ENCODE results near the gene TFEC. TPM values are rescaled to one million over a fixed set of nuclear protein-coding genes. Genes with fewer than 3 reads are reported as not detected.
"Not testable (repeated sequence)": the region's sequence is repeated elsewhere in the genome, so short reads cannot be mapped to it uniquely, and the experiment has no call there.

Gene TFEC
- polyA plus RNA-seq, 3 donors, result 22.1 to 35.2 (median 33.8) TPM

DNA sequence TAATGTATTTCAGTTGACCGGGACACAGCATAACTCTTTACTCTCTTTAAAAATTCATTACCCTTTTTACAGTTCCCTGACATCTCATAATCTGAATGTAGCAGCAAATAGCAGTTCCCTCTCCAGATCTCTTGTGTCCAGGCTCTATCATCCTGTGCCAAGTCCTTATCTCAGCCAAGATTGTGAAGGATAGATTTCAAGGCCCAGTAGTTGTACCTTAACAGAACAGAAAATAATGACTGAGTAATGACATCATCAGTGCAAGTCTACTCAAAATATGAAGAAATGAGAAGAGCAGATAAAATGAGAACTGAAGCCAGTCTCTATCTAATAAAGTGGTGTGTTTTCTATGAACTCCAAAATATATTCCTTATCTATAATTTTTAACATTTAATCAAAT lies 92.6 kb downstream of the TFEC start:
- no peak for DNase-seq

DNA sequence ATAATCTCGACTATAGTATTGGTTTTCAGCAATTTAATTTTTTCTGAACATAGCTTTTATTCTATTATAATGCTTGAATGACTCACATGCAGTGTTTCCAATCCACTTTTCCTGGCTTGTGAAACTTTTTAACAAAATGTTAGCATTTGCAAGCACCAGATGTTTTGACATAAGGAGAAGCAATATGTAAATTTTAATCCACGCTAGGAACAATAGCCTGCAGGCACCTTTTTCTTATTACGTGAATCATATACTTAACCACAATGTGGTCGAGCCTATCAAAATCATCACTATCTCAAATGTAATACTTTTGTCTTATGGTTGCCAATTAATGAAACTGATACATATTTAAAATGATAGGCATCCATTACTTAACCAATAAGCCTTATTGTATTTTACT lies 97.1 kb downstream of the TFEC start:
- DNase-seq, result no peak

DNA sequence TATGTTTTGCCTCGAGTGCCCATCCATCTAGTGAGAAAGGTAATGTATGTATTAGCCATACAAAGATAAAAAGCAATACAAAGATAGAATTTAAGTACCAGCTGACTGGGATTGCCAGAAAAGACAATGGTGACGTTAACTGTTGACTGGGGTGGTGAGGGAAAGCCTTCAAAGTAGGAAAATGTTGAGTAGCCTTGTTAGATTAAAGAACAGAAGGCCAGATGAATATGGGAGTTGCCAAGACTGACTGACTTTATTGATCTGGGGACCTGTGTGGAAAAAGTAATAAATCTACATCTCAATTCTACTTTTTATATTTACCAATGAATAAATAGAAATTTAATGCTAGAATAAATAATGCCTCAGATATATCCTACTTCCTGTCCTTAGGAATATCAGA lies 97.7 kb downstream of the TFEC start:
- DNase-seq, result no peak

DNA sequence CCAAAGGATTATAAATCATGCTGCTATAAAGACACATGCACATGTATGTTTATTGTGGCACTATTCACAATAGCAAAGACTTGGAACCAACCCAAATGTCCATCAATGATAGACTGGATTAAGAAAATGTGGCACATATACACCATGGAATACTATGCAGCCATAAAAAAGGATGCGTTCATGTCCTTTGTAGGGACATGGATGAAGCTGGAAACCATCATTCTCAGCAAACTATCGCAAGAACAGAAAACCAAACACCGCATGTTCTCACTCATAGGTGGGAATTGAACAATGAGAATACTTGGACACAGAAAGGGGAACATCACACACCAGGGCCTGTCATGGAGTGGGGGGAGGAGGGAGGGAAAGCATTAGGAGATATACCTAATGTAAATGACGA lies 100.4 kb downstream of the TFEC start:
- DNase-seq, result not testable (repeated sequence)

DNA sequence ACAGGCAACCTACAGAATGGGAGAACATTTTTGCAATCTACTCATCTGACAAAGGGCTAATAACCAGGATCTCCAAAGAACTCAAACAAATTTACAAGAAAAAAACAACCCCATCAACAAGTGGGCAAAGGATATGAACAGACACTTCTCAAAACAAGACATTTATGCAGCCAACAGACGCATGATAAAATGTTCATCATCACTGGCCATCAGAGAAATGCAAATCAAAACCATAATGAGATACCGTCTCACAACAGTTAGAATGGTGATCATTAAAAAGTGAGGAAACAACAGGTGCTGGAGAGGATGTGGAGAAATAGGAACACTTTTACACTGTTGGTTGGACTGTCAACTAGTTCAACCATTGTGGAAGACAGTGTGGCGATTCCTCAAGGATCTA lies 100.8 kb downstream of the TFEC start:
- DNase-seq, result not testable (repeated sequence)

DNA sequence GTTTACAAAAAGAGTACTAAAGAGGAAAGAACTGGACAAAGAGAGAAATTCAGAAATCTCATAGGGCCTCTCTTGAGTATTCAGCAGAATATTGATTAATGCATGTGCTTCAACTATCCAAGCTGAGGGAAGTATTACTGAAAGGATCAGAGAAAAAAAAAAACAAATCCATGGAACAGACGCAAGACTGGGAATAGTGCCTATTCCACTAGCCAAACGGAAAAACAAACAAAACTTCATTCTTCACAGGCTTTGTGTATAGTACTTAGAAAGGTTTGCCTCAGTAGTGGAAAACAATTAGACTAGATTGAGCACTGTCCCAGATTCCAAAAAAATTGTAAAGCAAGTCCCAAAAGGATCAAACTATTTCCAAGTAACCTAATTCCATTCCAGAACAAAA lies 106.2 kb downstream of the TFEC start:
- DNase-seq, result no peak

DNA sequence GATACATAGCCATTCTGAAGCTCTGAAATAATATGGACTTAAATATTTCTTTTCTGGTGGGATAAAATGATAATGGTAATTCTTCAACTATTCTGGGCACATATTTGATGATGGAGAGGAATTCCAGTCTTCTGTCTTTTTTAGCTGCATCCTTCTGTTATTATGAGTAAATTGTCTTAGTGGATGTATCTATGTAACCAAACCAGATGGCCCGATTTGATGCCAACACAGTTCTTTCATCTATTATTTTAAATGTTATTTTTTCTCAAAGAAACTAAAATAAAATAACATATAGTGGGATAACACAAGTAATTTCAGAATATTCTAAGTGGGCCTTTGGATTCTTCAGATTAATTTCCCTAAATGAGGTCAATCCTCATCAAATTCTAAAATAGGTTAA lies 110.2 kb downstream of the TFEC start:
- DNase-seq, result no peak

GRCh38 chr7:115914951-115915350 lies 115.6 kb downstream of the TFEC start:
- DNase-seq, result no peak

GRCh38 chr7:115911465-115911864 lies 119.1 kb downstream of the TFEC start:
- DNase-seq, result no peak

DNA sequence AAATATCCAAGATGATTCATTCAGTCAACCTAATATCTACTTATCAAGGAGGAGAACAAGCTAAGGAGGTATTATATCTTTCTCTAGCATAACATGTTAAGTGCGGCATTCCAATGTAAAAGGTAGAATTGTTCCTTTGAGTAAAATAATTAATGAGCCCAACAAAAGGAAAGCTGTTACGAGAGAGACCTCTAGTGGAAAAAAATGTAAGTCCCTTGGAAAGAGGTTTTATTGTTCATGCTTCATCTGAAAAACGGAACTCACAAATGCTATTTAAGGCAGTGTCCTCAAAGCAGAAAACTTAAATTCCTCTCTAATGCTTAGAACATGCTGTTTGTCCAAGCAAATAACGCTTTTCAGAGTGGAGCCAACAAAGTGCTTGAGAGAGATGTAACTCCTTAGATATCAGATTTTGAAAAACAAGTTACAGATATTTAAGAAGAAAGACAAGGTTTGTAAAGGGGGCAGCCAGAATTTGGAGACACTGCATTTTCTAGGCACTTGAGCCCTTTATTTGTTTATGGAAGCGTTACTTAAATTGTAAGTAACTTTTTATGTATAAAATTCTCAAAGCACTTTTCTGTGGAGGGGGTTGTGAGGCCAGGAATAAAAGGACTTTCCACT lies 119.9 kb downstream of the TFEC start:
- DNase-seq, result peak; percentile 40

GRCh38 chr7:115906731-115907130 lies 123.8 kb downstream of the TFEC start:
- no peak for DNase-seq

GRCh38 chr7:115889669-115889984 lies 140.9 kb downstream of the TFEC start:
- DNase-seq, result no peak

DNA sequence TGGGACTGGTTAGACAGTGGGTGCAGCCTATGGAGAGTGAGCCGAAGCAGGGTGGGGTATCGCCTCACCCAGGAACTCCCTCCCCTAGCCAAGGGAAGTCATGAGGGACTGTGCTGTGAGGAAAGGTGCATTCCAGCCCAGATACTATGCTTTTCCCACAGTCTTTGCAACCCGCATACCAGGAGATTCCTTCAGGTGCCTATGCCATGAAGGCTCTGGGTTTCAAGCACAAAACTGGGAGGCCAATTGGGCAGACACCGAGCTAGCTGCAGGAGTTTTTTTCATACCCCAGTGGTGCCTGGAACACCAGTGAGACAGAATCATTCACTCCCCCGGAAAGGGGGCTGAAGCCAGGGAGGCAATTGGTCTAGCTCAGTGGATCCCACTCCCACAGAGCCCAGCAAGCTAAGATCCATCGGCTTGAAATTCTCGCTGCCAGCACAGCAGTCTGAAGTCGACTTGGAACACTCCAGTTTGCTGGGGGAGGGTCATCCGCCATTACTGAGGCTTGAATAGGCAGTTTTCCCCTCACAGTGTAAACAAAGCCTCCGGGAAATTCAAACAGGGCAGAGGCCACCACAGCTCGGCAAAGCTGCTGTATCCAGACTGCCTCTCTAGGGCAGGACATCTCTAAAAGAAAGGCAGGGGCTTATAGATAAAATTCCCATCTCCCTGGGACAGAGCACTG lies 141.4 kb downstream of the TFEC start:
- DNase-seq, result no peak

DNA sequence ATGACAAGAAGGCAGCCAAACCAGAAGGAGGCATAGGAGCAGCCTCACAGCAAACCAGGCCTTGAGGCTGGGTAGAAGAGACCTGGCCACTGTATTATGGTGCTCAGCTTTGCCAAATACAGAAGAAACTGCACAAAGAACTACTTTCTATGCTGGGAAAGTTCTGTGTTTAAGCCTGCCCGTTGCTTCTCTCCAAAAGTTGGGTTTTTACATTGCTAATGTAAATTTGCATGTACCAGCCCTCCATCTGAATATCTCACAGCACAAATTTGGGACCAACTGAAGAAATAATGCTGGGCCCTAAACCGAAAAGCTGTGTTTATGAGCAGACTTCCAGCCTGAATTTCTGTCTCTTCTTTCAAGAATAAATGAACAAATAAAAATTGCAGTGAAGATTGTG lies 145.0 kb downstream of the TFEC start:
- no peak for DNase-seq

Other genes with a start within 250 kb of the TFEC start
- 10 to 100 TPM; 65.6 to 79.3 (median 71.5) TPM for gene TES, start 179.8 kb upstream of the TFEC start, polyA plus RNA-seq (ENCODE audit: insufficient read length in 3 of 3)

All from renal pelvis (tissue), 4 donors.